Endothelial cell (in vitro differentiated cells): ENCODE measurements around the gene RAB34. TPM values are rescaled to one million over a fixed set of nuclear protein-coding genes. Genes with fewer than 3 reads are reported as not detected.

ENCODE experiments used
- DNase-seq: peaks from one replicate; pipeline ENCODE4 v3.0.0; 2021; ENCODE audit warnings: low spot score
- H3K27ac Mint-ChIP-seq: one replicate; pipeline ENCODE4 v1.8.0; 2021; ENCODE audit warnings: mixed read lengths, inconsistent platforms; ENCODE audit not compliant: unreplicated experiment
- H3K27me3 Mint-ChIP-seq: one replicate; pipeline ENCODE4 v1.8.0; 2021; ENCODE audit warnings: mild to moderate bottlenecking, moderate library complexity, mixed read lengths, inconsistent platforms; ENCODE audit not compliant: unreplicated experiment
- H3K36me3 Mint-ChIP-seq: one replicate; pipeline ENCODE4 v1.8.0; 2021; ENCODE audit warnings: mild to moderate bottlenecking, low read depth, mixed read lengths, inconsistent platforms; ENCODE audit not compliant: unreplicated experiment
- H3K4me1 Mint-ChIP-seq: one replicate; pipeline ENCODE4 v1.8.0; 2021; ENCODE audit warnings: mild to moderate bottlenecking, mixed read lengths, inconsistent platforms; ENCODE audit not compliant: unreplicated experiment
- H3K4me3 Mint-ChIP-seq: one replicate; pipeline ENCODE4 v1.8.0; 2021; ENCODE audit warnings: mild to moderate bottlenecking, mixed read lengths, inconsistent platforms; ENCODE audit not compliant: unreplicated experiment
- H3K9me3 Mint-ChIP-seq: one replicate; pipeline ENCODE4 v1.8.0; 2021; ENCODE audit warnings: mixed read lengths, inconsistent platforms; ENCODE audit not compliant: unreplicated experiment
- CTCF ChIP-seq: fragments of 200-600 bp; sonication (generic); IDR thresholded peaks from one replicate; pipeline ENCODE4 v1.5.0; 2021; ENCODE audit warnings: antibody characterized with exemption; ENCODE audit not compliant: unreplicated experiment
- total RNA-seq: library from RNA; stranded (reverse); fragmentation: NEBNext Ultra II Directional; extraction: Animal tissue kit (Norgen Biotek cat#: 25700); gene quantifications from one replicate; pipeline ENCODE4 v1.2.1, GENCODE V29; 2021; ENCODE audit not compliant: unreplicated experiment

Gene RAB34
- total RNA-seq, 1 donor from 2014 or later = 72.0 TPM

- Mint-ChIP-seq H3K27me3 (peaks cover 18% of the 10 kb centered on the region), H3K4me3 (no peak overlapping the region), H3K36me3 (peaks cover 37% of the 10 kb centered on the region), H3K4me1 (peaks cover 18% of the 10 kb centered on the region), H3K27ac (peak overlapping the region; percentile 72), H3K9me3 (no peaks in the 10 kb centered on the region)
- DNase-seq = no peak
- TF ChIP-seq CTCF = no peak
These were observed 11.0 kb downstream of the RAB34 start for GRCh38 chr17:28706471-28707338.

- no peak for DNase-seq
- Mint-ChIP-seq H3K9me3 (no peaks in the 10 kb centered on the region), H3K27ac (peak overlapping the region; percentile 70), H3K36me3 (peaks cover 46% of the 10 kb centered on the region), H3K4me1 (peaks cover 18% of the 10 kb centered on the region), H3K4me3 (no peak overlapping the region), H3K27me3 (peaks cover 16% of the 10 kb centered on the region)
- TF ChIP-seq CTCF = no peak
These were observed 11.8 kb downstream of the RAB34 start for GRCh38 chr17:28705728-28706334.

GRCh38 chr17:28705074-28705659, 12.5 kb downstream of the RAB34 start:
- Mint-ChIP-seq H3K4me3 (no peak overlapping the region), H3K4me1 (peaks cover 15% of the 10 kb centered on the region), H3K36me3 (peaks cover 49% of the 10 kb centered on the region), H3K9me3 (no peaks in the 10 kb centered on the region), H3K27me3 (peaks cover 14% of the 10 kb centered on the region), H3K27ac (peak overlapping the region; percentile 70)
- DNase-seq = no peak
- TF ChIP-seq CTCF = no peak

- H3K27ac Mint-ChIP-seq = no peak overlapping the region
- no peak for DNase-seq
- no peak for TF ChIP-seq CTCF
- H3K4me1 Mint-ChIP-seq = peaks cover 15% of the 10 kb centered on the region
- peaks cover 14% of the 10 kb centered on the region for H3K27me3 Mint-ChIP-seq
- peaks cover 57% of the 10 kb centered on the region for H3K36me3 Mint-ChIP-seq
- H3K4me3 Mint-ChIP-seq = no peak overlapping the region
- H3K9me3 Mint-ChIP-seq = no peaks in the 10 kb centered on the region
These were observed 13.3 kb downstream of the RAB34 start for GRCh38 chr17:28704219-28704858.
